Tibial artery (tissue), 4 donors: ENCODE measurements around the gene STX16.
A peak's percentile ranks its signal among the peaks of the same experiment; 100 is the strongest.

Experiments
- DNase-seq, 2 donors: peaks; one replicate each; pipeline ENCODE4 v3.0.0-alpha.2; 2019
- H3K27ac ChIP-seq, 2 donors: fragments of 200-600 bp; sonication (generic) in 1 of 2; 1 replicate in 1 of 2; 2 replicates in 1 of 2; pipeline ENCODE4 v1.5.1; 2018 to 2019; ENCODE audit warnings: mild to moderate bottlenecking in 1 of 2
- H3K27me3 ChIP-seq, 2 donors: fragments of 200-600 bp; sonication (generic) in 1 of 2; one replicate each; pipeline versions ENCODE4 v1.5.1 to v1.6.0; 2016 to 2019
- H3K36me3 ChIP-seq, 3 donors: fragments of 200-600 bp; sonication (generic) in 2 of 3; one replicate each; pipeline ENCODE4 v1.5.1; 2016 to 2019; ENCODE audit warnings: mild to moderate bottlenecking in 2 of 3
- H3K4me1 ChIP-seq, 4 donors: fragments of 200-600 bp; sonication (generic) in 2 of 4; 1 replicate in 3 of 4; 2 replicates in 1 of 4; pipeline ENCODE4 v1.5.1; 2016 to 2019
- H3K4me3 ChIP-seq, 2 donors: fragments of 200-600 bp; sonication (generic) in 1 of 2; 1 replicate in 1 of 2; 2 replicates in 1 of 2; pipeline ENCODE4 v1.5.1; 2018 to 2019; ENCODE audit warnings: mild to moderate bottlenecking in 2 of 2
- H3K9me3 ChIP-seq, 3 donors: fragments of 200-600 bp; sonication (generic) in 1 of 3; one replicate each; pipeline ENCODE4 v1.5.1; 2016 to 2019
- CTCF ChIP-seq, 2 experiments: fragments of 200-600 bp in 1 of 2; fragments of 450-650 bp in 1 of 2; IDR thresholded peaks; one replicate each; pipeline ENCODE4 v1.5.1; 2017 to 2019; ENCODE audit warnings: antibody characterized with exemption in 2 of 2, mild to moderate bottlenecking in 1 of 2, moderate library complexity in 1 of 2
- intact Hi-C: fragments of 100-400 bp; cut with DNase I; formaldehyde crosslinking; loops from one replicate; pipeline ENCODE4 v1.15.0; 2023; ENCODE audit warnings: low total_unique reads

Gene STX16

GRCh38 chr20:58718121-58718563 lies 67.1 kb downstream of the STX16 start:
- Histone ChIP-seq H3K9me3 (no peaks in the 10 kb centered on the region), H3K4me1 (peaks cover 0 to 4% (median 0%) of the 10 kb centered on the region in 4 donors), H3K4me3 (no peak overlapping the region), H3K27ac (no peak overlapping the region), H3K36me3 (peaks cover 0 to 30% (median 17%) of the 10 kb centered on the region in 3 donors), H3K27me3 (peaks cover 0 to 20% of the 10 kb centered on the region in 2 donors)
- intact Hi-C loops = no loop called here
- peak in 1 of 2 donors; percentile 51 for DNase-seq
- no peak for TF ChIP-seq CTCF (IDR thresholded peaks at IDR 0.05)

GRCh38 chr20:58718729-58719128 lies 67.6 kb downstream of the STX16 start:
- TF ChIP-seq CTCF (IDR thresholded peaks at IDR 0.05) = no peak
- Histone ChIP-seq H3K9me3 (no peaks in the 10 kb centered on the region), H3K27me3 (peaks cover 0 to 24% of the 10 kb centered on the region in 2 donors), H3K4me3 (no peak overlapping the region), H3K4me1 (peaks cover 0 to 4% (median 0%) of the 10 kb centered on the region in 4 donors), H3K27ac (no peak overlapping the region), H3K36me3 (peaks cover 0 to 25% (median 13%) of the 10 kb centered on the region in 3 donors)
- peak in 1 of 2 donors; percentile 43 for DNase-seq
- intact Hi-C loops = no loop called here

GRCh38 chr20:58719258-58719657 lies 68.2 kb downstream of the STX16 start:
- H3K36me3 ChIP-seq = peaks cover 0 to 20% (median 8%) of the 10 kb centered on the region in 3 donors
- peaks cover 0 to 4% (median 0%) of the 10 kb centered on the region in 4 donors for H3K4me1 ChIP-seq
- intact Hi-C loops = no loop called here
- DNase-seq = no peak
- no peak for TF ChIP-seq CTCF (IDR thresholded peaks at IDR 0.05)
- no peak overlapping the region for H3K4me3 ChIP-seq
- H3K27ac ChIP-seq = no peak overlapping the region
- peaks cover 0 to 24% of the 10 kb centered on the region in 2 donors for H3K27me3 ChIP-seq
- no peaks in the 10 kb centered on the region for H3K9me3 ChIP-seq

GRCh38 chr20:58719971-58720371 lies 68.9 kb downstream of the STX16 start:
- H3K9me3 ChIP-seq = no peaks in the 10 kb centered on the region
- H3K36me3 ChIP-seq = peaks cover 0 to 13% (median under 1%) of the 10 kb centered on the region in 3 donors
- no peak for TF ChIP-seq CTCF (IDR thresholded peaks at IDR 0.05)
- H3K4me1 ChIP-seq = peaks cover 0 to 4% (median 0%) of the 10 kb centered on the region in 4 donors
- H3K27me3 ChIP-seq = peaks cover 0 to 24% of the 10 kb centered on the region in 2 donors
- DNase-seq = peak in 1 of 2 donors; percentile 55
- no peak overlapping the region for H3K4me3 ChIP-seq
- H3K27ac ChIP-seq = no peak overlapping the region
- intact Hi-C loops = no loop called here

GRCh38 chr20:58720890-58721289 lies 69.8 kb downstream of the STX16 start:
- intact Hi-C loops = no loop called here
- H3K36me3 ChIP-seq = peaks cover 0 to 5% (median 0%) of the 10 kb centered on the region in 3 donors
- H3K27ac ChIP-seq = no peak overlapping the region
- H3K27me3 ChIP-seq = peaks cover 0 to 24% of the 10 kb centered on the region in 2 donors
- DNase-seq = no peak
- TF ChIP-seq CTCF (IDR thresholded peaks at IDR 0.05) = no peak
- no peak overlapping the region for H3K4me3 ChIP-seq
- H3K9me3 ChIP-seq = no peaks in the 10 kb centered on the region
- peaks cover 0 to 4% (median 0%) of the 10 kb centered on the region in 4 donors for H3K4me1 ChIP-seq
